ENCODE measurements around the gene ARHGAP40.

Gene ARHGAP40

DNA sequence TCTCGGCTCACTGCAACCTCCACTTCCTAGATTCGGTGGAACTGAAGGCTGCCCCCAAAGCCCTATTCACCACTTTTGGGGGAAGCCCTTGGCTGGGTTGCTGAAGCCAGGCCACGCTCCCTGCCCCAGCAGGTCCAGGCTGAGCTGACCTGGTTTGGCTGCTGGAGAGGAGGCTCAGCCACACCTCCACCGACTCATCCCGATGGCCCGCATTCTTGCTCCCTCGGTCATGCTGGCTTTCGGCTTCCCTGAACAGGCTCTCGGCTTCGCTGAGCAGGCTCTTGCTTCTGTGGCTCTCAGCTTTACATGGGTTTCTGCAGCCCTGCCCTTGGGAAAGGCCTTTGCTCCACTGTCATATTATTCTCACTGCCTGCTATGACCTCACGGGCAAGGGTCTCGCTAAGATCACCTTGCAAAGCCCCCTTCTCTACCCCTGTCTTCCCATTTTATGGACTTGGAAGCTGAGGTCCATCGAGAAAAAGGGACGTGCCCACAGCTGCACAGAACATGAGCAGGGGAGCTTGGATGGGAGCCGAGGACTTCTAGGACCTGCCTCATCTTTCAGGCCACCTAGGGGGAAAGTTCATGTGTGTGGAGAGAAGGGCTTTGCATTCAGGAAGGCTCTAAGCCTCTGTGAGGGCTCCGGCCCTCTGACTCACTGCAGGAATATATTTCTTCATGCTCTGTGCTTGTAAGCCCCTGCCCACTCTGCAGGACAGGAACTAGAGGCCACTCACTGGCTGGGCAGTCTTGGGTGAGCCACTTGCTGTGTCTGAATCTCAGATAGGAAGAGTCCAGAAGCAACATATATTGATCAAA, 15.6 kb downstream of the ARHGAP40 start:
- DNase-seq (ENCODE audit: extremely low read depth in 1 of 2, low read depth in 1 of 2), result no peak

DNA sequence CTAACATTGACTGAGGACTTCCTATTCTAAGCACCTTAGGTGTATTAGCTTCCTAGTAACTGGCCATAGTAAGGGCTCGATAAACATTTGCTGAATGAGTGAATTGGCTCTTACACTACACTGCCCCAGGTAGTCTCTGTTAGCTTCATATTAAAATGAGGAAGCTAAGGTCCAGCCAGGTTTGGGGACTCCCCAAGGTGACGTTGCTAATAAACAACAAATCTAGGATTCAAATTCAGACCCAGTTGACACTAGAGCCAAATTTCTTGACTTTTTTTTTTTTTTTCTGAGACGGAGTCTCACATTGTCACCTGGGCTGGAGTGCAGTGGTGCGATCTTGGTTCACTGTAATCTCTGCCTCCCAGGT, 16.2 kb downstream of the ARHGAP40 start:
- no peak for DNase-seq (ENCODE audit: extremely low read depth in 1 of 2, low read depth in 1 of 2)

DNA sequence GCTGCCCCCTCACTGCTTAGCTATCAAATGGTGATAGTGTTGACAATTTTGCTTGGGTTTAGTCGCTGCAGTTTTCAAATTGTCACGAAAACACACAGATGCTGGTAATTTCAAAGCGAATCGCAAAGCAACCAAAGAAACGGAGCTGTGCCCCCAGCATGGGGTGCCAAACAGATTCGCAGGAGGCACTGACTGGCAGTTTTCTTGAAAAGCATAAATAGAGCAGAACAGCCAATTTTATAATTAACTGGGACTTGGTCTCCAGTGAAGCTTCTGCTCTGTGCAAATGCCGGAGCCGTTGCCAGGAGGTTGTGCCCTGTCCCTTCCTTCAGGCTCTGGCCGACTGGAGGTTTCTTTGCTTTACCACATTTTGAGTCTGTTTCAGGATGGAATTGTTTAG, 18.8 kb downstream of the ARHGAP40 start:
- no peak for DNase-seq (ENCODE audit: extremely low read depth in 1 of 2, low read depth in 1 of 2)

DNA sequence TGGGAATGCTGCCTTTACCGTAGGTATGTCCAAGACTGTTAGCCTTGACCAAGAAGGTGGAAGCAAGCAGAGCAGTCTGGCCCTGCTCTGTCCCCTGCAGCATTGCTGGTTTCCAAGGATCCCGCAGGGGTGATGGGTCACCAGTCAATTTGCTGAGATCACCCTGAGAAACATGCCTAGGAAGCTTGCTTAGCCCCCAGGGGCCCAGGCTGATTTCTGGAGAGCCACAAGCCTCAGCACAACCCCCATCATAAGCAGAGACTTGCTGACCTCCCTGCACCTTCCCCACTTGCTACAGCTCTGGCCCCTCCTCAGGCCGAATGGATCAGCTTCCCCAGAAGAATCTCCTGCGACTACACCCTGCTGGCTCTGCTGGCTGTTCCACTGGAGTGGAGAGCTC, 21.5 kb downstream of the ARHGAP40 start:
- no peak for DNase-seq (ENCODE audit: extremely low read depth in 1 of 2, low read depth in 1 of 2)

DNA sequence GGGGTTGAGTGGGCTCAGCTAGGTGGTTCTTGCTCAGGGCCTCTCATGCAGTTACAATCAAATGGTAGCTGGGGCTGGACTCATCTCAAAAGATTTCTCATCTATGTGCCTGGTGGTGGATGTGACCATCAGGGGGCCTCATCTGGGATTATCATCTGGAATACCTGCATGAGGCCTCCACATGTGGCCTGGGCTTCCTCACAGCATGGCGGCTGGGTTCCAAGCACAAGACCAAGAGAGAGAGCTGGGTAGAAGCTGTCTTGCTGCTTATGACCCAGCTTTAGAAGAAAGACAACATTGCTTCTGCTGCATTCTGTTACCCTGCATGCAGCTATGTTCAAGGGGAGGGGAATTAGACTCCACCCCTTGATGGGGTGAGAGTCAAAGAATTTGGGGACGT, 22.5 kb downstream of the ARHGAP40 start:
- no peak for DNase-seq (ENCODE audit: extremely low read depth in 1 of 2, low read depth in 1 of 2)

DNA sequence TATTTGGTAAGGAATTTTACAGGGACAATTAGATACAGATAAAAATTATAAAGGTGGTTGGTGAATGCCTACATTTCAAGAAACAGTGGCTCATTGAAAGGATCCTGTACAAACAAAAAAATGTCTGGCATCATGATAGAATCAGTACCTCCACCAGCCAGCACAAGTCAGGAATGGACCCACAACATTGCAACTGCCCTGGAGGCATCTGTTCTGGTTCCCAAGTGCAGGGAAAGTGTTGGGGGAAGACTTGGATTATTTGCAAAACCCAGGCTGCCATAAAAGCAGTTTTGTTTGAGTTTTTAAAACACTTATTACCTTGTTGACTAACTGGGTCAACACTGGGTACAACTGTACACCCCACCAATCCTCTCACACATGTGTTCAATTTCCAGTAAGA, 24.3 kb downstream of the ARHGAP40 start:
- DNase-seq (ENCODE audit: extremely low read depth in 1 of 2, low read depth in 1 of 2), result no peak

DNA sequence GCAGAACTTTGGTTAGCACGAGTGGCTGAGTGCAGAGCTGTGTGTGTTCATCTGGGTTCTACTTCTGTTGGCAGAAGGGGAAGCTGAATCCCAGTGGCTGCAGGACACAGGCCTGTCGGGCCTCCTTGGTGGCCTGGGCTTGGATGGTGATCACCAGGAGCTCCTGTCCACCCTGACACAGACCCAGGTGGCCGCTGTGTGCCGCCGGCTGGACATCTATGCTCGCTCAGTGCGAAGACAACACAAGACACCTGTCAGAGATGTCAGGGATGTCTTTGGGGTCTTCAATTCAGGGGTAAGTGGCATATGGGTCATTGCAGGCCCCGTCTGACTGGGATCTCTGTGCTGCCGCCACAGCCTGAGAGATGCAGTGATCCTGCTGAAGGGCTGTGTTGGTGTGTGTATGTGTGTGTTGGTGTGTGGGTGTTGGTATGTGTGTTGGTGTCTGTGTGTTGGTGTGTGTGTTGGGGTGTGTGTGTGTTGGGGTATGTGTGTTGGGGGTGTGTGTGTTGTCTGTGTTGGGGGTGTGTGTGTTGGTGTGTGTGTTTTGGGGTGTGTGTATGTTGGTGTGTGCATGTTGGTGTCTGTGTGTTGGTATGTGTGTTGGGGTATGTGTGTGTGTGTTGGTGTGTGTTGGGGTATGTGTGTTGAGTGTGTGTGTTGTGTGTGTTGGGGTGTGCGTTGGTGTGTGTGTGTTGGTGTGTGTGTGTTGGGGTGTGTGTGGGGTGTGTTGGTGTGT, 25.5 kb downstream of the ARHGAP40 start:
- no peak for DNase-seq (ENCODE audit: extremely low read depth in 1 of 2, low read depth in 1 of 2)

DNA sequence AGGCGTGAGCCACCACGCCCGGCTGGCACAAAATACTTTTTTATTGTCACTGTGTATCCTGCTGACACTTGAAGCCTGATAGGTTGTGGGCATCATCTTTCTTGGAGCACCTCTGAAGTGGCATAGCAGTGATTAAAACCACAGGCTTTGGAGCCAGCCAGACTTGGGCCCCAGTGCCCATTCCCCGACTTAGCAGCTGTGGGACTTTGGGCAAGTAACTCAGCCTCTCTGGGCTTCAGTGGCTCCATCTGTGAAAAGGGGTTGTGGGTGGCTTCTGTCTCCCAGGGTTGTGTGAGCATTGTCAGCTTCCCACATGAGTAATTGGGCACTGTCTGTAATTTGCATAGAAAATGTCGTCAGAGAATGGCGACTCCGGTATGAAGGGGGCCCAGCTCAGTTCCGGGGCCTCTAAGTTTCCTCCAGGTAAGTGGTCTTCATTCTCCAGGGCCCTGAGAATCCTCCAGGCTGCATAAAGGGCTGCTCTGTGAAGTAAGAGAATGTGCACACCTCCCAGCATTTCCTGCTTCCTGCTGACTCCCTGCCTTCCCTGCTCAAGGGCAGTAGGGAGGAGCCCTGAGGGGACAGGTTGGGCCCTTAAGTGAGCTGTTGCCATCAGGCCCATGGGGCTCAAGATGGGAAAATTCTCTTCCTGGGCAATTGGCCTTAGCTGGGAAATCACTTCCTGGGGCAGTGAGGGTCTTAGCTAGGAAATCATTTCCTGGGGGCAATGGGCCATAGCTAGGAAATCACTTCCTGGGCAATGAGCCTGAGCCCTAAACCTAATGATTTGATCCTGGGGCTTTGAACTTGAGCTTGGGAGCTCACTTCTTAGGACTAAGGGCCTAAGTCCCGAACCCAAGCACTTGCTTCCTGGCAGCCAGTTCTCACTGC, 27.2 kb downstream of the ARHGAP40 start:
- DNase-seq (ENCODE audit: extremely low read depth in 1 of 2, low read depth in 1 of 2), result no peak

DNA sequence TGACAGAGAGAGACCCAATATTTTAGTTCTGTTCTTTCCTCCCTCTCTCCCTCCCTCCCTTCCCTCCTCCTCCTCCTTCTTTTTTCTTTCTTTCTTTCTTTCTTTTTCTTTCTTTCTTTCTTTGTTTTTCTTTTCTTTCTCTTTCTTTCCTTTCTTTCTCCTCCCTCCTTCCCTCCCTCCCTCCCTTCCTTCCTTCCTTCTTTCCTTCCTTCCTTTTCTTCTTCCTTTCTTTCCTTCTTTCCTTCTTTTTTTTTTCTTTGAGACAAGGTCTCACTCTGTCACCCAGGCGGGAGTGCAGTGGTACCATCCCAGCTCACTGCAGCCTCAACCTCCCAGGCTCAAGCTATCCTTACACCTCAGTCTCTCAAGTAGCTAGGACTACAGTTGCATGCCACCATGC, 28.4 kb downstream of the ARHGAP40 start:
- no peak for DNase-seq (ENCODE audit: extremely low read depth in 1 of 2, low read depth in 1 of 2)

DNA sequence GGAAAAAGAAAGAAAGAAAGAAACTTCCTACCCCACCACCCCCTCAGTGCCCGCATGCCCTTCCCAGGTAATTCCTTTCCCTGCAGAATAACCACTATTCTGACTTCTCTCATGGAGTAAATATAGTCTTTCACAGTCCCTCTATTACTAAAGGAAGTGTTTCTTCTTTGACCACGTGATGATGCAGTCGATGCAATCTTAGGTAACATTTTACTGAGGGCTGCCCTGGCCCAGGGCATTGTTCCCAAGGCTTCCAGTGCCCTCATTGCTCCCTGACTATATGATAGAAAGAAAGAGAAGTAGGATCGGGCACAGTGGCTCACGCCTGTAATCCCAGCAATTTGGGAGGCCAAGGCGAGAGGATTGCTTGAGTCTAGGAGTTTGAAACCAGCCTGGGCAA, 29.1 kb downstream of the ARHGAP40 start:
- no peak for DNase-seq (ENCODE audit: extremely low read depth in 1 of 2, low read depth in 1 of 2)

DNA sequence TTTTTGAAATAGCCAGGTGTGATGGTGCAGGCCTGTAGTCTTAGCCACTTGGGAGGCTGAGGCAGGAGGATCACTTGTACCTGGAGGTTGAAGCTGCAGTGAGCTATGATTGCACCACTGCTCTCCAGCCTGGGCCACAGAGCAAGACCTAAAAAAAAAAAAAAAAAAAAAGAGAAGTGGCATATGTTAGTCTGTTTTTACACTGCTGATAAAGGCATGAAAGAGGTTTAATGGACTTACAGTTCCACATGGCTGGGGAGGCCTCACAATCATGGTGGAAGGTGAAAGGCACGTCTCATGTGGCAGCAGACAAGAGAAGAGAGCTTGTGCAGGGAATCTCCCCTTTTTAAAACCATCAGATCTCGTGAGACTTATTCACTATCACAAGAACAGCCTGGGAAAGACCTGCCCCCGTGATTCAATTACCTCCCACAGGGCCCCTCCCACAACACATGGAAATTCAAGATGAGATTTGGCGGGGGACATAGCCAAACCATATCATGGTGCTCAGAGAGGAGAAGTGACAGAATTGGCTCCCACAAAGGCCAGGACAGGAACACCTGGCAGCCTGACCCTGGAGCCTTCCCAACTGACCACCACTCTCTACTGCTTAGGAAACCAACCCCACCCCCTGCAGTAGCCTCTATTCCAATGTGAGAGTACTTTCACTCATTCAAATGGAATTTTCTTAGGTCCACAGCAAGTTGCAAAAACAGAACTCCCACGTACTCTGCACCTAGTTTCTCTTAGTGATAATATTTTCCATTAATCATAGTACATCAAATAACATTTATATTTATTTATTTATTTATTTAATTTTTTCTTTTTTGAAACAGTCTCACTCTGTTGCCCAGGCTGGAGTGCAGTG, 29.8 kb downstream of the ARHGAP40 start:
- DNase-seq (ENCODE audit: extremely low read depth in 1 of 2, low read depth in 1 of 2), result no peak

DNA sequence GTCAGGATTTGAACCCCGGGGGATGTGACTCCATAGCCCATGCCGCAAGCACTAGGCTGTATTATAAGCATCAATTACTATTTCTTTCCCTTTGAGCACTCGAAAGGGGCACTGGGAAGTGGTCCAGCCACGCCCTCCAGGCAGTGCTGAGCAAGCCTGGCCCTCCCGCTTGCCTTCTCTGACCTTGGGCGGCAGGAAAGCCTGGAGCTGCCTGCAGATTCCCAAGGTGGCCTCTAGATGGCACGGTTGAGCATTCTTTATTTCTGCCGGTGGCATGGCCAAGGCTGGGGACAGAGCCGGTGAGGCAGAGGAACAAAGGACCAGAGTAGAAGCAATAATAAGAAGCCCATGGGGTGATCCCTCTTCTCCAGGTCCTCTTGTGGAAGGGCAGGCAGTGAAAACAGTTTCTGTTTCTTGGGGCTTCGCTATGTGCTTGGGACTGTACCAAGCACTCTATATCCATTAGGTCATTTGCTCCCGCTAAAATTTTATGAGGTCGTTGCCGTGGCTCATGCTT, 32.0 kb downstream of the ARHGAP40 start:
- peak; percentile 6 to 10 for DNase-seq (ENCODE audit: extremely low read depth in 1 of 2, low read depth in 1 of 2)

DNA sequence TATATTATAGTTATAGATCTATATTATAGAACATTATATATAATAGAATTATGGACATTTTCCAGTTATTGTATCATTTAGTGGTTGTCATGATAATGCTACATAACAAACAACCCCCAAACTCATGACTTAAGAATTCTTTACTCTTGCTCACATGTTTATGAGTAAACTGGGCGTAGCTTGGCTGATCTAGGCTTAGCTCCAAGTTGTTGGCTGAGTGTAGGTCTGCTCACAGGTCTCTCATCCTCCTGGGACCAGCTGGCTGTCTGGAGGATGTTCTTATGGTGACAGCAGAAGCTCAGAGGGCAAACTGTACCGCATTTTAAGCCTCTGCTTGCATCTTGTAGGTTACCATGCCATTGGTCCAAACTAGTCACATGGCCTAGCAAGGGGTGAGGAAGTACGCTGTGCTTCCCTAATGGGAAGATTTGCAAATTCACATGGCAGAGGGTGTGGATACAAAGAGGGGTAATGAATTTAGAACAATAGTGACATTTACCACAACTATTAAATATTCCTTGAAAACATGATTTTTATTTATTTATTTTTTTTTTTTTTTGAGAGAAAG, 34.2 kb downstream of the ARHGAP40 start:
- DNase-seq (ENCODE audit: extremely low read depth in 1 of 2, low read depth in 1 of 2), result no peak

DNA sequence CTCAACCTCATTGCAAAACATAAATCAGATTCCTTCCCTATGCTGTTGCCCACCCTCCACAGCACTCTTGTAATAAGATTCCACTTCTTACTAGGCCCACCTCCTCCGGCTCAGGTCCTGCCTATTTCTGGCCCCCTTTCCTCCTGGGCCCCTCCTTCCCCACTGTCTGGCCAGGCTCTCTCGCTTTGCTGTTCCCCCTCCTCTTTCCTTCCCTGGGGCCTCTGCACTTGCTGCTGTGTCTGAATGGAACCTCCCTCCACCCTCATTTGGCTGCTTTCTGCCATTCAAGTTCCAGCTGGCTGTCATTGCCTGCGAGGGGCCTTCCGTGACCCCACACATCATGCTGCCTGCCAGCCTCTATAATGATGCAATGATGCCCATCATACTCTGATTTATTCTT, 38.9 kb downstream of the ARHGAP40 start:
- DNase-seq (ENCODE audit: extremely low read depth in 1 of 2, low read depth in 1 of 2), result no peak

DNA sequence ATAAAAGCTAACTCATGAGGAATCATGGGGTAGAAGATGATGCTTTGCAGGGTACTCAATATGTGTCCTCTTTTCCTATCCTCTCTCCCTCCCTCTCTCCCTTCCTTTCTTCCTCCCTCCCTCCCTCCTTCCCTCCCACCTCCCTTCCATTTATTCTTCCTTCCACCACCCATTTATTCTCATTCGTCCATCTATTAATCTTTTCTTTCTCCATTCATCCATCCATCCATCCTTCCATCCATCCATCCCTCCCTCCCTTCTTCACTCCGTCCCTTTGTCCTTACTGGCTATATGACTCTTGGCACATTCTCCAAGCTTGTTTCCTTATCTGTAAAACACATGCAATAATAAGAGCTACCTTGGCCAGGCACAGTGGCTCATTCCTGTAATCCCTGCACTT, 40.9 kb downstream of the ARHGAP40 start:
- DNase-seq (ENCODE audit: extremely low read depth in 1 of 2, low read depth in 1 of 2), result no peak

DNA sequence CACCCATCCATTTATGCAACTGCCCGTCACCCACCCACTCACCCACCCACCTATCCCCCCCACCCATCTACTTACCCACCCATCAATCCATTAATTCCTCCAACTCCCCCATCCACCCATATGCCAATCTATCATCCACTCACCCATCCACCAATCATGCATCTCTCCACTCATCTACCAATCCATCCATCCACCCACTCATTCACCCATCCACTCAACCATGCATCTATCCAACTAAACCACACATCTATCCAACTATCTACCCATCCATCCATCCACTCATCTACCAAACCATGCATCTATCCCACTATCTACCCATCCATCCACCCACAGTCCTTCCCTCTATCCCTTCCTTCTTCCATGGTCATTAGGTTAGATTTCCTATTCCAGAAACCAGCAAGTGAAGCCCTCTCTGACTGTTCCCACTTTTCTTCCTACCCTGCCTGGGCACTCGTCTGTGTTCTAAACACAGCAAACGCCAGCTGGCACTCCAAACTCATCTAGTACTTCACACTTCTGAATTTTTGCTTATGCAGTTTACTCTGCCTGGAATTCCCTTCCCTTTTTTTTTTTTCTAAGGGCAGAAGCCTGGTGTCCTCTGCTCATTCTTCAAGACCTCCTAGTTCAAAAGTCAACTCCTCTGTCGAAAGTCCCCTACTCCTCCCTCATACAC, 43.1 kb downstream of the ARHGAP40 start:
- no peak for DNase-seq (ENCODE audit: extremely low read depth in 1 of 2, low read depth in 1 of 2)

DNA sequence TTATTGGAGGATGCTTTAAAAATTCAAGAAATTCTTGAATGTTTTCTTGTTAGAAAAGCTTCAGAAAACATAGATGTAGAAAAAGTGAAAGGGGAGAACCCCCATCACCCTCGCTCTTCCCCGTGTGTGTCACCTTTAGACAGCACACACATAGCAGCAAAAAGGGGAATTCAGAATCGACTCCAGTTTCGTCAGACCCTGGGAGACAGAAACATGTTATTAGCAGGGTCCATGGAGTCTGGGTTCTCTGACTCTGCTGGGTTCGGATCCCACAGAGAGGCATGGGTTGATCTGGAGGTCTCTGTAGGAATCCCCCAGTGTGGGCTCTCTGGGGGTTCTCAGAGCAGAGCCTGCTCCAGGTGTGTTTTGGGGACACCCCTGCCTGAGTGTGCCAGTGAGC, 43.7 kb downstream of the ARHGAP40 start:
- no peak for DNase-seq (ENCODE audit: extremely low read depth in 1 of 2, low read depth in 1 of 2)

DNA sequence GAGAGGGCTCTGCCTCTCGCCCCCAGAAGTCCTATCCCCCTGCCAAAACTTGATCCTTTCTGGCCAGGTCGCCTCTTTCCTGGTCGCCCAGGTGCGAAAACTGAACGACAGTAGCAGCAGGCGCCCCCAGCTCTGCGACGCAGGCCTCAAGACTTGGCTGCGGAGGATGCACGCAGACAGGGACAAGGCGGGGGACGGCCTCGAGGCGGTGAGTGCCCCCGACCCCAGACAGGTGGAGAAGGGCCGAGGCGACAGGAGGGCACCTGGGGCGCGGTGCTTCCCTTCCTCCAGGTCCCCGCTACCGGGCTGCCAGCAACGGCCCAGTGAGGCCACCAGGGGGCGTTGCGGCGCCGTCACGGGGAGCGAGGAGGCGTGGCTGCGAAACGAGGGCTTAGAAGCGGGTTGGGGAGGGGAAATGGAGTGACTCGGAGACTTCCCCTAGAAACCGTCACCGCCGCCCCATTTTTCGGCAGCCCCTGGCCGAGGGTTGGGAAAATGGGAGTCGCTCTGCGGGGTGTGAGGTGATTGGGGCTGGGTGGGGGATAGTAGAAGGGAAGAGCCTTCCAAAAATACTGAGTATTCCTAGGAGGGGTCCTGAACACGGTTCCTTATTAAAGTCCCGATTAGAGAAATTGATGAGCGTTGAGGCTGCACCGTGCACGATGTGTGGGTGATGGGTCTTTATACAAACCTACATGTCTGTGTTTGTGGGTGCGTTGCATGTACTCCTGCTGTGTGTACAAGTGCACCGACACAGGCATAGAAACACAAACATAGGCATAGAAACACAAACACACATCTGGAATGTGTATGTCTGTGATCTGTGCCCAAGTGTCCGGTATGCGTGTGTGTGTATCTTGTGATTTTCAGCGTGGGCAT, 44.6 kb downstream of the ARHGAP40 start:
- DNase-seq (ENCODE audit: extremely low read depth in 1 of 2, low read depth in 1 of 2), result peak; percentile 76 to 88
